Adipose tissue (tissue), 3 donors: Measurements from ENCODE around the gene ZFPL1. TPM values are rescaled to one million over a fixed set of nuclear protein-coding genes. Genes with fewer than 3 reads are reported as not detected.
"Not testable (repeated sequence)": the region's sequence is repeated elsewhere in the genome, so short reads cannot be mapped to it uniquely, and the experiment has no call there.

Experiments used
- H3K27ac ChIP-seq: one replicate; pipeline ENCODE4 v1.5.1; 2013; ENCODE audit warnings: low read depth, low read length
- WGBS, 3 donors: extraction: QIAGEN DNeasy Blood & Tissue Kit; methylation state at CpG; one replicate each; pipeline ENCODE4 v1.1.7; 2013; 5-methylcytosine and 5-hydroxymethylcytosine counted together
- polyA plus RNA-seq, 3 donors: library from polyadenylated mRNA; stranded (reverse); fragments of 200-250 nt; gene quantifications; one replicate each; pipeline ENCODE4 v1.2.3, GENCODE V29; 2013
- donor health status: healthy with polysubstance abuse.
- donor health status: Bipolar disorder and iron deficiency.
- donor health status: healthy.

Gene ZFPL1
- polyA plus RNA-seq, 3 donors, result 29.7 to 40.9 (median 35.5) TPM

GRCh38 chr11:65109231-65110198 is 25.5 kb downstream of the ZFPL1 start:
- no peak overlapping the region for H3K27ac ChIP-seq
- WGBS, 3 donors, result 87 to 90% (median 87%) methylated on average over 36 of the region's 36 CpGs

GRCh38 chr11:65110354-65110861 is 26.4 kb downstream of the ZFPL1 start:
- H3K27ac ChIP-seq, result no peak overlapping the region
- WGBS, 3 donors, result 11 to 13% (median 12%) methylated on average over 18 of the region's 18 CpGs

- no peak overlapping the region for H3K27ac ChIP-seq
- 61 to 69% (median 68%) methylated on average over 30 to 31 of the region's 31 CpGs for WGBS, 3 donors
Observed at GRCh38 chr11:65111159-65111743, 27.2 kb downstream of the ZFPL1 start.

GRCh38 chr11:65111744-65112545 is 27.9 kb downstream of the ZFPL1 start, which contains the start of gene TM7SF2:
TSS of gene TM7SF2 (plus strand) at chr11:65111872. CDS start at chr11:65112016, 144 bp downstream.
- H3K27ac ChIP-seq, result no peak within 1 kb of the TSS
- WGBS, 3 donors, result 0 to 1% (median 1%) methylated on average over 43 to 64 of the region's 64 CpGs

DNA sequence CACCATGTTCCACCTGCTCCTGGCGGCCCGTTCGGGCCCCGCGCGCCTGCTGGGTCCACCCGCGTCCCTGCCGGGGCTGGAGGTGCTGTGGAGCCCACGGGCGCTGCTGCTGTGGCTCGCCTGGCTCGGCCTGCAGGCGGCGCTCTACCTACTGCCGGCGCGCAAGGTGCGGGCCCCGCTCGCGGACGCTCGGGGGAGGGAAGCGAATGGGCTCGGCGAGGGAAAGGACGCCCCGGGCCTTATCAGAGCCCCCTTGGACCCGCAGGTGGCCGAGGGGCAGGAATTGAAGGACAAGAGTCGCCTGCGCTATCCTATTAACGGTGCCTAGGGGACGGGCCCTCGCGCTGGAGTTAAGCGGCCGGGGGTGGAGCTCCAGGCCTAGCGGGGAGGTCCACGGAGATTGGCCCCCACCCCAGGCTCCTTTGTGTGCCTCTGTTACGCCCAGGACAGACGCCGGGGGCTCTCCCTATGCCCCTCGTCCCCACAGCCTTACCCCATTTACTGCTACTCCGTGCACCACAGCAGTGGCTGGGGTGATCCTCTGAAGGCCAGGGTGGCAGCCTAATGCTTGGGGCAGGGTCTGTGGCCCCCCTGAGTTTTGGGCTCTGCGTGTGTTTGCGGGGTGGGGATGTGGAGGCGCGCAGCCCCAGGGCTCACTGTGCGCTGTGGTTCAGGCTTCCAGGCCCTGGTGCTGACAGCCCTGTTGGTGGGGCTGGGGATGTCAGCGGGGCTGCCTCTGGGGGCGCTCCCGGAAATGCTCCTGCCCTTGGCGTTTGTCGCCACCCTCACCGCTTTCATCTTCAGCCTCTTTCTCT is 28.7 kb downstream of the ZFPL1 start:
- WGBS, 3 donors, result 1 to 3% (median 2%) methylated on average over 47 to 57 of the region's 57 CpGs
- H3K27ac ChIP-seq, result no peak overlapping the region

DNA sequence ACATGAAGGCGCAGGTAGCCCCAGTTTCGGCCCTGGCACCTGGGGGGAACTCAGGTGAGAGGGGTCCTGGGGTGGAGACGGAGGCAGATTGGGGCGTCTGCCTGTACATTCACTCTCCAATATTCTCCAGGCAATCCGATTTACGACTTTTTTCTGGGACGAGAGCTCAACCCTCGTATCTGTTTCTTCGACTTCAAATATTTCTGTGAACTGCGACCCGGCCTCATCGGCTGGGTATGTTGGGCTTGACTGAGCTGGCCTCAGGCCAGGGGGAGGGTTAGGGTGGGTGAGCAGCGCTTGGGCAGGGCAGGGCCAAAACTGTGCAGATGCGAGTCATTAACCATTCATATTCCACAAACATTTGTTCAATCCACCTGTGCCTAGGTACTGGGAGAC is 29.3 kb downstream of the ZFPL1 start:
- WGBS, 3 donors, result 11 to 22% (median 15%) methylated on average over 14 of the region's 14 CpGs
- H3K27ac ChIP-seq, result no peak overlapping the region

- 29 to 72% (median 64%) methylated on average over 6 of the region's 6 CpGs for WGBS, 3 donors
- H3K27ac ChIP-seq, result no peak overlapping the region
Observed at GRCh38 chr11:65113839-65114238, 29.8 kb downstream of the ZFPL1 start.

GRCh38 chr11:65114538-65115171 is 30.6 kb downstream of the ZFPL1 start:
- WGBS, 3 donors, result 88 to 91% (median 91%) methylated on average over 11 of the region's 11 CpGs
- H3K27ac ChIP-seq, result no peak overlapping the region

DNA sequence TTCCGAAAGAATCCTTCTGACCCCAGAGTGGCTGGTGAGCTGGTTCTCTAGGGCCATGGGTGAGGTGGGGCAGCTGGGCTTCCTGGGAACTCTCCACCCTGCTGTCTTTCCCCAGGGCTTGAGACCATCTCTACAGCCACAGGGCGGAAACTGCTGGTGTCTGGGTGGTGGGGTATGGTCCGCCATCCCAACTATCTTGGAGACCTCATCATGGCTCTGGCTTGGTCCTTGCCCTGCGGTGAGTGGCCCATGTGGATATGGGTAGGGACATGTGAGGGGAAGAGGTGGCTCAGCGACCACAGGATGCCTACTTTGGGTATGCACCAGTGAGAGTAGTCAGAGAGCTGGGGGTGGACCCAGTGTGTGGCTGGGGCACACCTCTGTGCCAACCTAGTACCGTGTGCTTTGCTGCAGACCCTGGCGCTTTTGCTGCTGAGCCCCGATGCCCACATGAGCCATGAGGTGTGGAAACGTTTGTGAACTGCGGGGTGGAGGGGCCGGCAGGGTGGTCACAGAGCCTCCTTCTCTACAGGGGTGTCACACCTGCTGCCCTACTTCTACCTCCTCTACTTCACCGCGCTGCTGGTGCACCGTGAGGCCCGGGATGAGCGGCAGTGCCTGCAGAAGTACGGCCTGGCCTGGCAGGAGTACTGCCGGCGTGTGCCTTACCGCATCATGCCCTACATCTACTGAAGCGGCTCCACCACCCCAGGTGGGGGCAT is 31.5 kb downstream of the ZFPL1 start:
- whole genome bisulfite sequencing, 3 donors, result 88 to 94% (median 91%) methylated on average over 21 of the region's 21 CpGs

DNA sequence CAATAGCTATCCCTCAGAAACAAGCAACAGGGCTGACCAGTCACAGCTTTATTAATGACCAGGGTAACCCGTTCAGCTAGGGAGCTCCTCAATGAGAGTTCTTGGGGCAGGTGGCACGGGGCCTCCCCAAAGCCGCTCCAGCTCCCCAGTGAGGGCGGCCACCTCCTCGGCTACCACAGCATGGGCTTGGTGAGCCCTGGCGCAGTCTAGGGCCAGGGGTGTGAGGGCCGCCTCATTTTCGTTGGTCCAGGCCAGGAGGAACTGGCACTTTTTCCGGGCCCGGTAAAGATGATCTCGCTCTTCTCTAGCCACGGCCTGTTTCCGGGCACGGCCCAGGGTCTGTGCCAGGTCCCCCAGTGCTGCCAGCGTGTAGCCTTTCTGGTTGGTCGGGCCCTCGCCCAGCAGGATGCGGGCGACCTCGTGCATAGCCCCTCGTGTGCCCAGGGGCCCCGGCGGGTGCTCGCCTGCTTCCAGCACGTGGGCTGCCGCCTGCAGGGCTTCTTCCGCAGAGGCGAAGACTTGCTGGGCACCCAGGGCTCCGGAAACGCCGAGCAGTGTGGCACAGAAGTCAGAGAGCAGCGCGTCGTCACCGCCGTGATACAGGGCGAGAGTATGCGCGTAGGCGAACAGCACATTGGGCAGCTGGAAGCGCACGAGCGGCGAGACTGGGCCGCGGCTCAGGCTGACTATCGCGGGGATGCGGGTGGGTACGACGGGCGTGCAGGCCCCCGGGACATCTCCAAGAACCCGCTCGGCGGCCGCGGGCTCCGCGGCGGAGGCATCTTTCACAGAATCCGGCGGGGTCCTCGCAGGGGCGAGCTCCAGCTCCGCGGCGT is 32.6 kb downstream of the ZFPL1 start:
- H3K27ac ChIP-seq, result no peak overlapping the region
- WGBS, 3 donors, result 20 to 24% (median 20%) methylated on average over 47 to 68 of the region's 68 CpGs

More for the DNA sequence above, 31.5 kb downstream of the ZFPL1 start:
- no peak overlapping the region for H3K27ac ChIP-seq

DNA sequence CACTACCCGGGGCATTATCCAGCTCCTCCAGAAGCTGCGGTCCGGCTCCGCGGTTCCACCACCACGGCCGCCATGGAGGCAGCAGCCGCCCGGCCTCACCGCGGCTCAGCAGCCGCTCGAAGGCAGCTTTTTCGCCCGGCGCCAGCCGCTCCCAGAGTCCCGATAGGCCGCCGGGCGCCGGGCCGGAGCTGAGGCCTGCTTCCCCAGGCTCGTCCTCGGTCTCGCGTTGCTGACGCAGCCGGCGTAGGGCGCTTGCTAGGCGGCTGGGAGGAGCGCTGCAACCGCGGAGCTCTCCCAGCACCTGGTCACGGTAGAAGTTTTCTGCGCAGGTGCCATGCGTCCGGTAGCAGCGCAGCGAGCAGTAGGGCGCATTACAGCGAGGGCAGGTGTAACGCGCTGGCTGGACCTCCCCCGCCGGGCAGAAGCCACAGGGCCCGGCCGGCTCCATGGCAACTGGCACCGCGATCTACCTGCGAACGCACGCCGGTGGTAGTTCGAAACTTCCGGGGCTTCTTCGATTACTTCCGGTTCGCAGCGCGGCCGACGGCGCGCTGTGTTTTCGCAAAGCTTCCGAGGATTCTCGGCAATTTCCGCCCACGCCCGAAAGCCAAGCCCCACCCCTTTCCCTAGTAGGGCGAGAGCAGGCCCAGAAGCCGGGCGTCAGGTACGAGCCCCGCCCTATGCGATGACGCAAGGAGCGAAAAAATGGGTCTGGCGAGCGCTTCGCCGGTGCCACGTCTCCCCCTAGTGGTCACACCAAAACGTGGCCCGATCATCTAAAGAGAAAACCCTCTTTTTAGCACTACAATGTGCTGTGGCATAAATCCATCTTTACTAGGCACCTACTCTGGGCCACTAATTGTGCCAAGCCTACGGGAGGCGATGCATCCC is 33.4 kb downstream of the ZFPL1 start, which contains the start of gene ZNHIT2:
Gene ZNHIT2 (minus strand): TSS at position 496 of the 891 bp plus-strand sequence. CDS start 48 bp downstream, at position 448.
- WGBS, 3 donors, result 0% methylated on average over 86 to 89 of the region's 89 CpGs
- peak within 1 kb of the TSS; percentile 21 for H3K27ac ChIP-seq

DNA sequence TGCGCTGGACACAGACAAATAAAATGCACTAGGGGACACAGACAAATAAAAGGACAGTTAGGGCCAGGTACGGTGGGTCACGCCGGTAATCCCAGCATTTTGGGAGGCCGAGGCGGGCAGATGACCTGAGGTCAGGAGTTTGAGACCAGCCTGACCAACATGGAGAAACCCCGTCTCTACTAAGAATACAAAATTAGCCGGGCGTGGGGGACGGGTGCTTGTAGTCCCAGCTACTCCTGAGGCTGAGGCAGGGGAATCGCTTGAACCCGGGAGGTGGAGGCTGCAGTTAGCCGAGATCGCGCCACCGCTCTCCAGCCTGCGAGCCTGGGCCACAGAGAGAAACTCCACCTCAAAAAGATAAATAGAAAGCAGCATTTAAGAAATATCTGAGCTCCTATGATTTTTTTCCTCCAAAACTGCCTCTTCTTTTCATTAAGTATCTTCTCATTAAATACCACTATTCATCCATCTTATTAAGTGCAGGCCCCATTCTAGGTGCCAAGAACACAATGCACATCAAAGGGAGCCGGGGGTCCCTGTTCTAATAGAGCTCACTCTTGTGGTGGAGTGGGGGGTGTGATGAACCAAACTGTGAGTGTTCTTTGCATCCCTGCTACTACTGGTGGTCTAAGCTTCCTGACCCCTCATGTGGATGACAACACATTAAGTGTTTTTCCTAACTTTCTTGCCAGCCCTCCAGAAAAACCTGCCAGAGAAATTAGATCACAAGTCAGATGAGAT is 34.2 kb downstream of the ZFPL1 start:
- WGBS, 3 donors, result 82 to 87% (median 83%) methylated on average over 18 of the region's 18 CpGs
- H3K27ac ChIP-seq, result no peak overlapping the region

DNA sequence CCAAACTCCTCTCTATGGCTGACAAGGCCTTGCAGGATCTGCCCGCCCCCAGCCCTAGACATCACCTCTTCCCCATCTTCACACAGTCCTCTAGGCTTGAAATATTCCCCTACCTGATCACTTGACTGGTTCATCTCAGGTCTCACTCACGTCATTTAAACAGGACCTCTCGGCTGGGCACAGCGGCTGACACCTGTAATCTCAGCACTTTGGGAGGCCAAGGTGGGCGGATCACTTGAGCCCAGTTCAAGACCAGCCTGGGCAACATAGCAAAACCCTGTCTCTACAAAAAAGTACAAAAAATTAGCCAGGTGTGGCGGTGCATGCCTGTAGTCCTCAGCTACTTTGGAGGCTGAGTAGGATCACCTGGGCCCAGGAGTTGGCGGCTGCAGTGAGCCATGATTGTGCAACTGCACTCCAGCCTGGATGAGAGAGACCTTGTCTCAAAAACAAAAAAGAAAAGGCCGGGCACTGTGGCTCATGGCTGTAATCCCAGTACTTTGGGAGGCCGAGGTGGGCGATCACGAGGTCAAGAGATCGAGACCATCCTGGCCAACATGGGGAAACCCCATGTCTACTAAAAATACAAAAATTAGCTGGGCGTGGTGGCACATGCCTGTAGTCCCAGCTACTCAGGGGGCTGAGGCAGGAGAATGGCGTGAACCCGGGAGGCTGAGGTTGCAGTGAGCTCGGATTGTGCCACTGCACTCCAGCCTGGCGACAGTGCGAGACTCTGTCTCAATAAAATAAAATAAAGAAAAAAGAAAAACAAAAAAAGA is 35.1 kb downstream of the ZFPL1 start:
- 90 to 91% (median 90%) methylated on average over 18 of the region's 18 CpGs for WGBS, 3 donors
- H3K27ac ChIP-seq, result not testable (repeated sequence)

GRCh38 chr11:65119670-65119995 is 35.6 kb downstream of the ZFPL1 start:
- H3K27ac ChIP-seq, result no peak overlapping the region
